ENCODE measurements around the gene CHST11.

The CHST11 gene

DNA sequence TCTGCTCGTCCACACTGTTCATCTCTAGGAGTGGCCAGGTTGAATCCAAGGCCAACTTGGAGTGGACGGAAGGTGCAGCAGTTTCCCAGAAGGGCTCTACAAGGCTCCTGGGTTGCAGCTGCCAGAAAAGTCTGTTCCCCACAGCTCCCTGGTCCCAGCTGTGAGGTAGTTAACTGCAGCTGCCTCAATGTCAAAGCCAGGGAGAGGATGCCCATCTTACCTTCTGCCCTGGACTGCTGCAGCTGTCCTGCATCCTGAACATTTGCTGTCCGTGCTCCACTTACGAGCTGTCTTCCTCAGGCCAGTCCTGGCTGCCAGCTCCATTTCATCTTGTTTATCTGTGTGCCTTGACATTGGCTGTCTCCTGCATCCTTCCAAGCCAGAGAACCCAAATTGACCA is 274.0 kb downstream of the CHST11 start:
- no peak overlapping the region for H3K27ac ChIP-seq (ENCODE audit: extremely low read depth, low read depth, low read length)
- H3K4me3 ChIP-seq (ENCODE audit: low read depth, low read length): no peak overlapping the region
- H3K36me3 ChIP-seq (ENCODE audit: control insufficient read depth in 2 of 2, insufficient read depth in 1 of 2, low read length in 2 of 2): no peaks in the 10 kb centered on the region
- no peaks in the 10 kb centered on the region for H3K9me3 ChIP-seq (ENCODE audit: control insufficient read depth, insufficient read depth, low read depth, low read length)
- TF ChIP-seq ZNF701 (tag by site-specific recombination; IDR thresholded peaks at IDR 0.05) (no peak), BCL11B (tag by site-specific recombination; IDR thresholded peaks at IDR 0.05; ENCODE audit: low read depth) (no peak), ZNF629 (tag by site-specific recombination; IDR thresholded peaks at IDR 0.05) (no peak), ZNF37A (tag by site-specific recombination; IDR thresholded peaks at IDR 0.05) (no peak), ZNF610 (tag by site-specific recombination; IDR thresholded peaks at IDR 0.05; ENCODE audit: borderline replicate concordance) (no peak), ZNF670 (tag by site-specific recombination; IDR thresholded peaks at IDR 0.05; ENCODE audit: low read depth) (no peak)
- TF ChIP-seq, protein P1, sequence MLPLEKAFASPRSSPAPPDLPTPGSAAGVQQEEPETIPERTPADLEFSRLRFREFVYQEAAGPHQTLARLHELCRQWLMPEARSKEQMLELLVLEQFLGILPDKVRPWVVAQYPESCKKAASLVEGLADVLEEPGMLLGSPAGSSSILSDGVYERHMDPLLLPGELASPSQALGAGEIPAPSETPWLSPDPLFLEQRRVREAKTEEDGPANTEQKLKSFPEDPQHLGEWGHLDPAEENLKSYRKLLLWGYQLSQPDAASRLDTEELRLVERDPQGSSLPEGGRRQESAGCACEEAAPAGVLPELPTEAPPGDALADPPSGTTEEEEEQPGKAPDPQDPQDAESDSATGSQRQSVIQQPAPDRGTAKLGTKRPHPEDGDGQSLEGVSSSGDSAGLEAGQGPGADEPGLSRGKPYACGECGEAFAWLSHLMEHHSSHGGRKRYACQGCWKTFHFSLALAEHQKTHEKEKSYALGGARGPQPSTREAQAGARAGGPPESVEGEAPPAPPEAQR (tag by site-specific recombination; IDR thresholded peaks at IDR 0.05): no peak
- POLR2A ChIA-PET: no interaction called here
- CTCF ChIA-PET: no interaction called here
- H3K4me1 ChIP-seq (ENCODE audit: control insufficient read depth, insufficient read depth, low read length): no peaks in the 10 kb centered on the region

DNA sequence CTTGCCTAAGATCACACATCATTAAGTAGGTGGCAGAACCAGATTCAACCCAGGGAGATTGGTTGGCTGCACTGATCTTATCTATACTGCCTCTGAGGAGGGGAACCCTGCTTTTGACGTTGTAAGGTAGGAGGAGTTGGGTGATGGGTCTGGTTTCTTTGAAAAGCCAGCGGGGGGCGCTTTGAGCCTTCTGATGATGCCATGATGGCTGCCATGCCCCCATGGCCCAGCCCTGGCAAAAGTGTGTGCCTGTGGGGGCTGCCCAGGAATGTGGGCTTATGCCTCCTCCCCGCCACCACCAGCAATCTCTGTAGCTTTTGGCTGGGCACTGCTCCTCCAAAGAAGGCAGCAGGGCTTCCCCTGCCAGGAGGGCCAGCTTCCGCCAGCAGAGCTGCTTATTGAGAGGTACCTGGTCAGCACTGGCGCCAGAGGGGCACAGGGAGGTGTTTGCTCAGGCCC is 277.0 kb downstream of the CHST11 start:
- no peak overlapping the region for H3K27ac ChIP-seq (ENCODE audit: extremely low read depth, low read depth, low read length)

DNA sequence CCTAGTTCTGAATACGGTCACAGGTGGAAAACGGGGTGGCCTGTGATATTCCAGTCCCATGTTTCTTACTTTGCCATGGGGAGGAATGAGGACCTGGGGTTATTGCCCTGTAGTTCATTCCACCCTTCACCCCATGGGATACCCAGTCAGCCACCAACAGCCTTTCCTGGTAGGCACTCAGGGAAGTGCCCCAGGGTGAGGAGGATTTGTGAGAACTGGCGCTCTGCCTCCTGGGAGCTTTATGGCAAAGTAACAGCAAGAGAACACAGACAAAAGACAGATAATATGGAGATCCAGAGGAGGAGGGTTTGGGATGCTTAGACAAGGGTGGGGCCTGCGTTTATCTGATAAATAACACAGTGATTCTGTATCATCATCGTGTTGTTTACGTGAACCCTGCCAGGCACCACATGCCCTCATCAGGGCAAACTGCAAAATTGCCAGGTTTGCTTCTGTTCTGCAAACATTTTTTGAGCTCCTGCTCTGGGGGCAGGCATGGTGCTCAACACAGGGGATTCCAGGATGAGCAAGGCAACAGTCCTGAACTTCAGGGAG is 277.9 kb downstream of the CHST11 start:
- H3K4me1 ChIP-seq (ENCODE audit: control insufficient read depth, insufficient read depth, low read length): no peaks in the 10 kb centered on the region
- CTCF ChIA-PET: interaction anchor here (0.7 to 1.2 kb wide), 5 partner anchors 11 to 353 kb away, joined by 3 to 7 read pairs (median 3); no protein-coding TSS in a partner anchor
- TF ChIP-seq GLI2 (tag by site-specific recombination; IDR thresholded peaks at IDR 0.05; ENCODE audit: borderline replicate concordance, low read depth): no peak
- TF ChIP-seq, protein P2, sequence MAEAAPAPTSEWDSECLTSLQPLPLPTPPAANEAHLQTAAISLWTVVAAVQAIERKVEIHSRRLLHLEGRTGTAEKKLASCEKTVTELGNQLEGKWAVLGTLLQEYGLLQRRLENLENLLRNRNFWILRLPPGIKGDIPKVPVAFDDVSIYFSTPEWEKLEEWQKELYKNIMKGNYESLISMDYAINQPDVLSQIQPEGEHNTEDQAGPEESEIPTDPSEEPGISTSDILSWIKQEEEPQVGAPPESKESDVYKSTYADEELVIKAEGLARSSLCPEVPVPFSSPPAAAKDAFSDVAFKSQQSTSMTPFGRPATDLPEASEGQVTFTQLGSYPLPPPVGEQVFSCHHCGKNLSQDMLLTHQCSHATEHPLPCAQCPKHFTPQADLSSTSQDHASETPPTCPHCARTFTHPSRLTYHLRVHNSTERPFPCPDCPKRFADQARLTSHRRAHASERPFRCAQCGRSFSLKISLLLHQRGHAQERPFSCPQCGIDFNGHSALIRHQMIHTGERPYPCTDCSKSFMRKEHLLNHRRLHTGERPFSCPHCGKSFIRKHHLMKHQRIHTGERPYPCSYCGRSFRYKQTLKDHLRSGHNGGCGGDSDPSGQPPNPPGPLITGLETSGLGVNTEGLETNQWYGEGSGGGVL (tag by site-specific recombination; IDR thresholded peaks at IDR 0.05): 0 out of 2 replicates have a peak, but pooled peaks have one; percentile 6
- no peak for TF ChIP-seq ZNF521 (tag by site-specific recombination; IDR thresholded peaks at IDR 0.05)
- no peak for TF ChIP-seq ZNF488 (tag by site-specific recombination; IDR thresholded peaks at IDR 0.05)
- peak; percentile 70 for TF ChIP-seq ZIC2 (tag by site-specific recombination; IDR thresholded peaks at IDR 0.05)
- TF ChIP-seq ZBTB48 (tag by site-specific recombination; IDR thresholded peaks at IDR 0.05): no peak
- no peak for TF ChIP-seq ZFHX2 (tag by site-specific recombination; conservative IDR thresholded peaks at IDR 0.05)
- no peaks in the 10 kb centered on the region for H3K36me3 ChIP-seq (ENCODE audit: control insufficient read depth in 2 of 2, insufficient read depth in 1 of 2, low read length in 2 of 2)
- H3K9me3 ChIP-seq (ENCODE audit: control insufficient read depth, insufficient read depth, low read depth, low read length): no peaks in the 10 kb centered on the region
- no peak overlapping the region for H3K27ac ChIP-seq (ENCODE audit: extremely low read depth, low read depth, low read length)
- POLR2A ChIA-PET: no interaction called here
- H3K4me3 ChIP-seq (ENCODE audit: low read depth, low read length): no peak overlapping the region

More for the DNA sequence above, 277.0 kb downstream of the CHST11 start:
- POLR2A ChIA-PET: no interaction called here
- CTCF ChIA-PET: interaction anchor here (0.8 to 1.0 kb wide), 3 partner anchors 10 to 336 kb away, joined by 3 to 4 read pairs (median 3); no protein-coding TSS in a partner anchor
- TF ChIP-seq, protein P3, sequence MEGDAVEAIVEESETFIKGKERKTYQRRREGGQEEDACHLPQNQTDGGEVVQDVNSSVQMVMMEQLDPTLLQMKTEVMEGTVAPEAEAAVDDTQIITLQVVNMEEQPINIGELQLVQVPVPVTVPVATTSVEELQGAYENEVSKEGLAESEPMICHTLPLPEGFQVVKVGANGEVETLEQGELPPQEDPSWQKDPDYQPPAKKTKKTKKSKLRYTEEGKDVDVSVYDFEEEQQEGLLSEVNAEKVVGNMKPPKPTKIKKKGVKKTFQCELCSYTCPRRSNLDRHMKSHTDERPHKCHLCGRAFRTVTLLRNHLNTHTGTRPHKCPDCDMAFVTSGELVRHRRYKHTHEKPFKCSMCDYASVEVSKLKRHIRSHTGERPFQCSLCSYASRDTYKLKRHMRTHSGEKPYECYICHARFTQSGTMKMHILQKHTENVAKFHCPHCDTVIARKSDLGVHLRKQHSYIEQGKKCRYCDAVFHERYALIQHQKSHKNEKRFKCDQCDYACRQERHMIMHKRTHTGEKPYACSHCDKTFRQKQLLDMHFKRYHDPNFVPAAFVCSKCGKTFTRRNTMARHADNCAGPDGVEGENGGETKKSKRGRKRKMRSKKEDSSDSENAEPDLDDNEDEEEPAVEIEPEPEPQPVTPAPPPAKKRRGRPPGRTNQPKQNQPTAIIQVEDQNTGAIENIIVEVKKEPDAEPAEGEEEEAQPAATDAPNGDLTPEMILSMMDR (tag by site-specific recombination; IDR thresholded peaks at IDR 0.05): 0 out of 2 replicates have a peak, but pooled peaks have one; percentile 6
- TF ChIP-seq ZBTB48 (tag by site-specific recombination; IDR thresholded peaks at IDR 0.05) (no peak), ZNF654 (tag by site-specific recombination; IDR thresholded peaks at IDR 0.05; ENCODE audit: low read depth) (peak; percentile 71), ZEB2 (tag by site-specific recombination; IDR thresholded peaks at IDR 0.05) (no peak)
- no peak overlapping the region for H3K4me3 ChIP-seq (ENCODE audit: low read depth, low read length)
- no peaks in the 10 kb centered on the region for H3K9me3 ChIP-seq (ENCODE audit: control insufficient read depth, insufficient read depth, low read depth, low read length)
- no peaks in the 10 kb centered on the region for H3K36me3 ChIP-seq (ENCODE audit: control insufficient read depth in 2 of 2, insufficient read depth in 1 of 2, low read length in 2 of 2)
- H3K4me1 ChIP-seq (ENCODE audit: control insufficient read depth, insufficient read depth, low read length): no peaks in the 10 kb centered on the region

Measured in HEK293 (cell line).